ENCODE data around the gene RAD51. TPM values are rescaled to one million over a fixed set of nuclear protein-coding genes. Genes with fewer than 3 reads are reported as not detected.

The RAD51 gene
- total RNA-seq, 1 experiment from 2014 or later = 30.3 TPM

- Histone ChIP-seq H3K9me3 (ENCODE audit: control insufficient read depth, insufficient read depth, low read depth, low read length) (no peaks in the 10 kb centered on the region), H3K27ac (ENCODE audit: low read length) (no peak overlapping the region), H3K36me3 (ENCODE audit: control insufficient read depth, insufficient read depth, low read length) (no peaks in the 10 kb centered on the region), H3K4me3 (ENCODE audit: low read depth in 2 of 2, low read length in 2 of 2) (no peak overlapping the region), H3K27me3 (ENCODE audit: control insufficient read depth, insufficient read depth, low read length) (no peaks in the 10 kb centered on the region), H3K4me1 (ENCODE audit: control insufficient read depth, insufficient read depth, low read length) (peaks cover 16% of the 10 kb centered on the region)
- in situ Hi-C loops (cut with HindIII; ENCODE audit: low pct_unique_long_range_greater_than_20kb, low sequenced_read_pairs) = no loop called here
- no peak for DNase-seq (ENCODE audit: low read depth, low spot score)
- POLR2A ChIA-PET = no interaction called here
- no TSS peak for BruUV-seq (replicated peaks)
- no peak for TF ChIP-seq TCF7L2 (IDR thresholded peaks at IDR 0.05; ENCODE audit: low read depth, low read length)
- TF ChIP-seq POLR2AphosphoS5 (IDR thresholded peaks at IDR 0.05; ENCODE audit: low read depth, low read length) = no peak
- TF ChIP-seq, protein P1, sequence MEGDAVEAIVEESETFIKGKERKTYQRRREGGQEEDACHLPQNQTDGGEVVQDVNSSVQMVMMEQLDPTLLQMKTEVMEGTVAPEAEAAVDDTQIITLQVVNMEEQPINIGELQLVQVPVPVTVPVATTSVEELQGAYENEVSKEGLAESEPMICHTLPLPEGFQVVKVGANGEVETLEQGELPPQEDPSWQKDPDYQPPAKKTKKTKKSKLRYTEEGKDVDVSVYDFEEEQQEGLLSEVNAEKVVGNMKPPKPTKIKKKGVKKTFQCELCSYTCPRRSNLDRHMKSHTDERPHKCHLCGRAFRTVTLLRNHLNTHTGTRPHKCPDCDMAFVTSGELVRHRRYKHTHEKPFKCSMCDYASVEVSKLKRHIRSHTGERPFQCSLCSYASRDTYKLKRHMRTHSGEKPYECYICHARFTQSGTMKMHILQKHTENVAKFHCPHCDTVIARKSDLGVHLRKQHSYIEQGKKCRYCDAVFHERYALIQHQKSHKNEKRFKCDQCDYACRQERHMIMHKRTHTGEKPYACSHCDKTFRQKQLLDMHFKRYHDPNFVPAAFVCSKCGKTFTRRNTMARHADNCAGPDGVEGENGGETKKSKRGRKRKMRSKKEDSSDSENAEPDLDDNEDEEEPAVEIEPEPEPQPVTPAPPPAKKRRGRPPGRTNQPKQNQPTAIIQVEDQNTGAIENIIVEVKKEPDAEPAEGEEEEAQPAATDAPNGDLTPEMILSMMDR (IDR thresholded peaks at IDR 0.05) = no peak
- TF ChIP-seq SIN3A (IDR thresholded peaks at IDR 0.05; ENCODE audit: borderline replicate concordance, insufficient read depth, low read depth, low read length) = no peak
- TF ChIP-seq, protein P2, sequence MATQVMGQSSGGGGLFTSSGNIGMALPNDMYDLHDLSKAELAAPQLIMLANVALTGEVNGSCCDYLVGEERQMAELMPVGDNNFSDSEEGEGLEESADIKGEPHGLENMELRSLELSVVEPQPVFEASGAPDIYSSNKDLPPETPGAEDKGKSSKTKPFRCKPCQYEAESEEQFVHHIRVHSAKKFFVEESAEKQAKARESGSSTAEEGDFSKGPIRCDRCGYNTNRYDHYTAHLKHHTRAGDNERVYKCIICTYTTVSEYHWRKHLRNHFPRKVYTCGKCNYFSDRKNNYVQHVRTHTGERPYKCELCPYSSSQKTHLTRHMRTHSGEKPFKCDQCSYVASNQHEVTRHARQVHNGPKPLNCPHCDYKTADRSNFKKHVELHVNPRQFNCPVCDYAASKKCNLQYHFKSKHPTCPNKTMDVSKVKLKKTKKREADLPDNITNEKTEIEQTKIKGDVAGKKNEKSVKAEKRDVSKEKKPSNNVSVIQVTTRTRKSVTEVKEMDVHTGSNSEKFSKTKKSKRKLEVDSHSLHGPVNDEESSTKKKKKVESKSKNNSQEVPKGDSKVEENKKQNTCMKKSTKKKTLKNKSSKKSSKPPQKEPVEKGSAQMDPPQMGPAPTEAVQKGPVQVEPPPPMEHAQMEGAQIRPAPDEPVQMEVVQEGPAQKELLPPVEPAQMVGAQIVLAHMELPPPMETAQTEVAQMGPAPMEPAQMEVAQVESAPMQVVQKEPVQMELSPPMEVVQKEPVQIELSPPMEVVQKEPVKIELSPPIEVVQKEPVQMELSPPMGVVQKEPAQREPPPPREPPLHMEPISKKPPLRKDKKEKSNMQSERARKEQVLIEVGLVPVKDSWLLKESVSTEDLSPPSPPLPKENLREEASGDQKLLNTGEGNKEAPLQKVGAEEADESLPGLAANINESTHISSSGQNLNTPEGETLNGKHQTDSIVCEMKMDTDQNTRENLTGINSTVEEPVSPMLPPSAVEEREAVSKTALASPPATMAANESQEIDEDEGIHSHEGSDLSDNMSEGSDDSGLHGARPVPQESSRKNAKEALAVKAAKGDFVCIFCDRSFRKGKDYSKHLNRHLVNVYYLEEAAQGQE (IDR thresholded peaks at IDR 0.05; ENCODE audit: insufficient read depth in 1 of 2, low read depth in 2 of 2, low read length in 1 of 2) = no peak
- CTCF ChIA-PET = no interaction called here
- no peak for ATAC-seq
- intact Hi-C loops (cut with micrococcal nuclease; ENCODE audit: unreplicated experiment) = no loop called here
These were observed 77.0 kb downstream of the RAD51 start for GRCh38 chr15:40772014-40772413.

DNA sequence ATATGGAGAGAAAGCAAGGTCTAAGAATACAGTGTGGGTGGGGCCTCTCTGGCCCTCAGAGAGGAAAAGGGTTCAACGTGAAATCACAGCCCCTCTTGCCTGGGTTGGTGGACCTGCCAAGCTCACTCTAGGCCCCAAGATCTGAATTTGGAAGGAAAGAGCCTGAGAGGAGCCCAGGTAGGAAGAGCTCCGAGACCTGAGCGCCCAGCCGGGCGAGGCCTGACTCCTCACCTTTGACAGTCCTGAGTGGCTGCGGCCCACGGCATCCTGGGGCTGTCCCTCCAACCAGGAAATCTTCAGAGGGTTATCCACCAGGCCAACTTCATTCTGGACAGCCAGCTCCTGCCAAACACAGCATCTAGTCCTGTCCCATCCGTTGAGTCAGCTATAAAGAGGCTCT, 78.5 kb downstream of the RAD51 start:
- intact Hi-C loops (cut with micrococcal nuclease; ENCODE audit: unreplicated experiment) = no loop called here
- ATAC-seq = no peak

More for the DNA sequence above, 78.5 kb downstream of the RAD51 start:
- TF ChIP-seq, protein P2 (IDR thresholded peaks at IDR 0.05; ENCODE audit: insufficient read depth in 1 of 2, low read depth in 2 of 2, low read length in 1 of 2) = no peak
- TF ChIP-seq, protein P1 (IDR thresholded peaks at IDR 0.05) = no peak
- no peak for TF ChIP-seq POLR2AphosphoS5 (IDR thresholded peaks at IDR 0.05; ENCODE audit: low read depth, low read length)
- no peak for TF ChIP-seq TCF7L2 (IDR thresholded peaks at IDR 0.05; ENCODE audit: low read depth, low read length)
- no peak for TF ChIP-seq SIN3A (IDR thresholded peaks at IDR 0.05; ENCODE audit: borderline replicate concordance, insufficient read depth, low read depth, low read length)
- CTCF ChIA-PET = no interaction called here
- no peaks in the 10 kb centered on the region for H3K27me3 ChIP-seq (ENCODE audit: control insufficient read depth, insufficient read depth, low read length)
- POLR2A ChIA-PET = no interaction called here
- no peaks in the 10 kb centered on the region for H3K9me3 ChIP-seq (ENCODE audit: control insufficient read depth, insufficient read depth, low read depth, low read length)
- peaks cover 11% of the 10 kb centered on the region; the same call in 1 of the 2 replicates for H3K4me1 ChIP-seq (ENCODE audit: control insufficient read depth, insufficient read depth, low read length)
- in situ Hi-C loops (cut with HindIII; ENCODE audit: low pct_unique_long_range_greater_than_20kb, low sequenced_read_pairs) = no loop called here
- BruUV-seq (replicated peaks) = no TSS peak
- H3K36me3 ChIP-seq (ENCODE audit: control insufficient read depth, insufficient read depth, low read length) = no peaks in the 10 kb centered on the region
- DNase-seq (ENCODE audit: low read depth, low spot score) = no peak
- no peak overlapping the region for H3K27ac ChIP-seq (ENCODE audit: low read length)
- H3K4me3 ChIP-seq (ENCODE audit: low read depth in 2 of 2, low read length in 2 of 2) = no peak overlapping the region
